ENCODE measurements around the gene NOL6. TPM values are rescaled to one million over a fixed set of nuclear protein-coding genes. Genes with fewer than 3 reads are reported as not detected.
"Not testable (repeated sequence)": the region's sequence is repeated elsewhere in the genome, so short reads cannot be mapped to it uniquely, and the experiment has no call there.

NOL6 gene
- total RNA-seq, 1 experiment from 2014 or later: 64.4 TPM

DNA sequence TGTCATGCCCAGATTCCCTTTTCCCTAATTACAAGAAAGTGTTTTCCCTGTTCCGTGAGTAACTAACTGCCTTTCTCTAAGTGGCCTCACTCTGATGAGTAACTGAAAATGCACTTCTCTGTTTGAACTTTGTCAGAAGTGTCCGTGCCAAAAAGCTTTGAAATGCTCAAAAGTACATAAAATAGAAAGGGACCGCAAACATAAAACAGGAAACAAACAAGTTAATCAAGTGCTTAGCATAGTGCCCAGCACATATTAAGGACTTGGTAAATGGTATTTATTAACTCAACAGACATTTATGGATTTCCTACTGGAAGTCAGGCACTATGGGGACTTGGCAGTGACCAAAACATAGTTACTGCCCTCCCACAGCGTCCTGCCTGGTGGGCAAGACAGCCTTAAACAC is 48.6 kb downstream of the NOL6 start:
- no peak overlapping the region for H2BK5ac ChIP-seq (ENCODE audit: insufficient read length, low read length)
- no peaks in the 10 kb centered on the region for H3K79me2 ChIP-seq (ENCODE audit: insufficient read depth, low read length)
- no peaks in the 10 kb centered on the region for H3K79me1 ChIP-seq (ENCODE audit: insufficient read depth, low read depth, low read length, poor library complexity, severe bottlenecking)
- no peak overlapping the region for H3K27ac Mint-ChIP-seq
- no peak overlapping the region for H4K8ac ChIP-seq (replicated peaks; ENCODE audit: insufficient read length, low read depth, low read length)
- no peak overlapping the region for H2BK12ac ChIP-seq (ENCODE audit: insufficient read length, low read depth, low read length)
- no peaks in the 10 kb centered on the region for H3K36me3 Mint-ChIP-seq (ENCODE audit: insufficient read depth in 1 of 3, low read depth in 3 of 3)
- no peaks in the 10 kb centered on the region for H4K20me1 ChIP-seq (ENCODE audit: control insufficient read depth, insufficient read depth, insufficient read length)
- no peak overlapping the region for H2AK5ac ChIP-seq (ENCODE audit: insufficient read length, low read length)
- peaks cover 0 to 3% of the 10 kb centered on the region in 2 experiments; a peak in 1 of 5 replicates for H3K9me3 Mint-ChIP-seq
- H3K4me3 Mint-ChIP-seq: no peak overlapping the region
- no peak overlapping the region for H2BK15ac ChIP-seq (ENCODE audit: low read depth, low read length)
- H3K18ac ChIP-seq (ENCODE audit: insufficient read length, low read depth, low read length): no peak overlapping the region
- H3K4me2 ChIP-seq (ENCODE audit: insufficient read depth, insufficient read length, low read length): no peak overlapping the region
- H3K23ac ChIP-seq (ENCODE audit: insufficient read length, low read depth, low read length): no peak overlapping the region
- H3T11ph ChIP-seq (ENCODE audit: low read length): no peak overlapping the region
- no peaks in the 10 kb centered on the region for H3K4me1 ChIP-seq (ENCODE audit: insufficient read depth, low read length)
- H2BK120ac ChIP-seq (ENCODE audit: low read depth, low read length, poor library complexity, severe bottlenecking): no peak overlapping the region
- no peak overlapping the region for H4K5ac ChIP-seq (ENCODE audit: insufficient read length, low read depth, low read length)
- no peak overlapping the region for H2AFZ ChIP-seq (ENCODE audit: low read length)
- no peak for DNase-seq
- TF ChIP-seq, protein P1, sequence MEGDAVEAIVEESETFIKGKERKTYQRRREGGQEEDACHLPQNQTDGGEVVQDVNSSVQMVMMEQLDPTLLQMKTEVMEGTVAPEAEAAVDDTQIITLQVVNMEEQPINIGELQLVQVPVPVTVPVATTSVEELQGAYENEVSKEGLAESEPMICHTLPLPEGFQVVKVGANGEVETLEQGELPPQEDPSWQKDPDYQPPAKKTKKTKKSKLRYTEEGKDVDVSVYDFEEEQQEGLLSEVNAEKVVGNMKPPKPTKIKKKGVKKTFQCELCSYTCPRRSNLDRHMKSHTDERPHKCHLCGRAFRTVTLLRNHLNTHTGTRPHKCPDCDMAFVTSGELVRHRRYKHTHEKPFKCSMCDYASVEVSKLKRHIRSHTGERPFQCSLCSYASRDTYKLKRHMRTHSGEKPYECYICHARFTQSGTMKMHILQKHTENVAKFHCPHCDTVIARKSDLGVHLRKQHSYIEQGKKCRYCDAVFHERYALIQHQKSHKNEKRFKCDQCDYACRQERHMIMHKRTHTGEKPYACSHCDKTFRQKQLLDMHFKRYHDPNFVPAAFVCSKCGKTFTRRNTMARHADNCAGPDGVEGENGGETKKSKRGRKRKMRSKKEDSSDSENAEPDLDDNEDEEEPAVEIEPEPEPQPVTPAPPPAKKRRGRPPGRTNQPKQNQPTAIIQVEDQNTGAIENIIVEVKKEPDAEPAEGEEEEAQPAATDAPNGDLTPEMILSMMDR (conservative IDR thresholded peaks at IDR 0.05): no peak
- H3K4me1 Mint-ChIP-seq: no peaks in the 10 kb centered on the region
- H3K23me2 ChIP-seq (ENCODE audit: insufficient read length, low read depth, low read length, poor library complexity, severe bottlenecking): no peaks in the 10 kb centered on the region
- H2BK20ac ChIP-seq (ENCODE audit: low read depth, low read length, poor library complexity, severe bottlenecking): no peak overlapping the region
- H3K9me3 ChIP-seq (ENCODE audit: control insufficient read depth, low read depth, low read length): no peaks in the 10 kb centered on the region
- no peak overlapping the region for H3K56ac ChIP-seq (ENCODE audit: insufficient read length, low read depth, low read length)
- peaks cover under 1% of the 10 kb centered on the region; the same call in 1 of the 2 replicates for H3K27me3 Mint-ChIP-seq (ENCODE audit: low read depth)
- no peak overlapping the region for H3K9ac ChIP-seq (ENCODE audit: extremely low read depth, insufficient read length, low read length)
- no peak overlapping the region for H4K91ac ChIP-seq (ENCODE audit: insufficient read length, low read depth, low read length)
- H3K14ac ChIP-seq (ENCODE audit: insufficient read depth, low read length): no peak overlapping the region
- no peak overlapping the region for H3K27ac ChIP-seq (ENCODE audit: insufficient read length, low read depth, low read length)
- H3K27me3 ChIP-seq (ENCODE audit: insufficient read depth, low read length): no peaks in the 10 kb centered on the region
- no CpG with 5 or more reads among the region's 4 CpGs for WGBS (ENCODE audit: extremely low coverage, insufficient read length, low lambda C conversion rate)
- no peak overlapping the region for H3K4ac ChIP-seq (ENCODE audit: low read depth, low read length)

DNA sequence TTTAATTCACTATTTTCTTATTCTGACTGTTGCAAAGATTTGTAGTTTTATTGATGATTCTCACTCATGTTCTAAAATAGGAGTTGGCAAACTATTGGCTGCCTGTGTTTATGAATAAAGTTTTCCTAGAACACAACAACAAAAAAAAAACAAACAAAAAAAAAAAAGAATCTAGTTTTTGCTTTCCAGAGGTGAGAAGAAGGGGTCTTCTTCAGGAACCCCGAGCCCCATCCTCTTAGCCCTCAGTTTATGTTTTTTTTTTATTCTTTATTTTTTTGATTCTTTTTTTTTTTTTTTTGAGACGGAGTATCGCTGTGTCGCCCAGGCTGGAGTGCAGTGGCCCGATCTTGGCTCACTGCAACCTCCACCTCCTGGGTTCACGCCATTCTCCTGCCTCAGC is 49.2 kb downstream of the NOL6 start:
- H3K14ac ChIP-seq (ENCODE audit: insufficient read depth, low read length); H3K23ac ChIP-seq (ENCODE audit: insufficient read length, low read depth, low read length); H3K23me2 ChIP-seq (ENCODE audit: insufficient read length, low read depth, low read length, poor library complexity, severe bottlenecking); H3K56ac ChIP-seq (ENCODE audit: insufficient read length, low read depth, low read length); H2BK120ac ChIP-seq (ENCODE audit: low read depth, low read length, poor library complexity, severe bottlenecking); H4K20me1 ChIP-seq (ENCODE audit: control insufficient read depth, insufficient read depth, insufficient read length); H3K18ac ChIP-seq (ENCODE audit: insufficient read length, low read depth, low read length); H3T11ph ChIP-seq (ENCODE audit: low read length); H3K27ac ChIP-seq (ENCODE audit: insufficient read length, low read depth, low read length); H3K79me1 ChIP-seq (ENCODE audit: insufficient read depth, low read depth, low read length, poor library complexity, severe bottlenecking); H3K9me3 Mint-ChIP-seq; H2AK5ac ChIP-seq (ENCODE audit: insufficient read length, low read length); H2BK20ac ChIP-seq (ENCODE audit: low read depth, low read length, poor library complexity, severe bottlenecking); H2BK5ac ChIP-seq (ENCODE audit: insufficient read length, low read length); H3K36me3 Mint-ChIP-seq (ENCODE audit: insufficient read depth in 1 of 3, low read depth in 3 of 3); H4K5ac ChIP-seq (ENCODE audit: insufficient read length, low read depth, low read length); H3K27ac Mint-ChIP-seq; H3K4ac ChIP-seq (ENCODE audit: low read depth, low read length); H3K27me3 Mint-ChIP-seq (ENCODE audit: low read depth); H3K9ac ChIP-seq (ENCODE audit: extremely low read depth, insufficient read length, low read length); H3K4me2 ChIP-seq (ENCODE audit: insufficient read depth, insufficient read length, low read length); H3K79me2 ChIP-seq (ENCODE audit: insufficient read depth, low read length); H3K4me1 ChIP-seq (ENCODE audit: insufficient read depth, low read length); H3K4me3 Mint-ChIP-seq; H3K9me3 ChIP-seq (ENCODE audit: control insufficient read depth, low read depth, low read length); H4K8ac ChIP-seq (replicated peaks; ENCODE audit: insufficient read length, low read depth, low read length); DNase-seq; H2AFZ ChIP-seq (ENCODE audit: low read length); H2BK12ac ChIP-seq (ENCODE audit: insufficient read length, low read depth, low read length); H2BK15ac ChIP-seq (ENCODE audit: low read depth, low read length); H4K91ac ChIP-seq (ENCODE audit: insufficient read length, low read depth, low read length); H3K27me3 ChIP-seq (ENCODE audit: insufficient read depth, low read length); H3K4me1 Mint-ChIP-seq: not testable (repeated sequence)
- WGBS (ENCODE audit: extremely low coverage, insufficient read length, low lambda C conversion rate): no CpG with 5 or more reads among the region's 6 CpGs

Data from H9 (cell line).